ENCODE measurements around the gene PTGES.

The PTGES gene

GRCh38 chr9:129759804-129760502, 7.1 kb upstream of the PTGES start:
- Histone ChIP-seq H3K36me3 (no peaks in the 10 kb centered on the region), H3K4me3 (ENCODE audit: low read depth, low read length) (no peak overlapping the region), H3K27ac (no peak overlapping the region), H3K27me3 (ENCODE audit: insufficient read depth, low read depth, severe bottlenecking) (no peaks in the 10 kb centered on the region), H3K9me3 (ENCODE audit: severe bottlenecking) (peaks cover 2% of the 10 kb centered on the region)
- no peak for TF ChIP-seq CTCF (IDR thresholded peaks at IDR 0.05; ENCODE audit: low read depth, low read length)
- no peak for DNase-seq

DNA sequence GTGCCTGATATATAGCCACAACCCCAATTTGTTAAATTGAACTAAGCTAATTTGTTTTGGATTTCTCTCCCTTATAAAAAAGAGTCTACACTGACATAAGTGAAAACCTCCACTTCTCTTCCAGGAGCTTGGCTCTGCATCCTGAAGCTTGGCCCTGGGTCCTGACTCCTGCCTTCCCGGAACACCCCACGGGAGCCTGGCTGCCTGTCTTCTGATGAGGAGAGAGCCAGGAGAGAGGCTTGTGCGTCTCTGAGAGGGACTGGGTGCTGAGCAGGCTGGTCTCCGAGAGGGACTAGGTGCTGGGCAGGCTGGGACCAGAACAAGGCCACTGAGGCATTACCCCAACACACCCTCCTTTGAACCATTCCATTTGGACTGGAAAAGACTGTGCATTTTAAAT, 6.5 kb upstream of the PTGES start:
- no peaks in the 10 kb centered on the region for H3K27me3 ChIP-seq (ENCODE audit: insufficient read depth, low read depth, severe bottlenecking)
- H3K27ac ChIP-seq, result no peak overlapping the region
- no peak overlapping the region for H3K4me3 ChIP-seq (ENCODE audit: low read depth, low read length)
- peaks cover 2% of the 10 kb centered on the region for H3K9me3 ChIP-seq (ENCODE audit: severe bottlenecking)
- TF ChIP-seq CTCF (IDR thresholded peaks at IDR 0.05; ENCODE audit: low read depth, low read length), result no peak
- H3K36me3 ChIP-seq, result no peaks in the 10 kb centered on the region
- no peak for DNase-seq

DNA sequence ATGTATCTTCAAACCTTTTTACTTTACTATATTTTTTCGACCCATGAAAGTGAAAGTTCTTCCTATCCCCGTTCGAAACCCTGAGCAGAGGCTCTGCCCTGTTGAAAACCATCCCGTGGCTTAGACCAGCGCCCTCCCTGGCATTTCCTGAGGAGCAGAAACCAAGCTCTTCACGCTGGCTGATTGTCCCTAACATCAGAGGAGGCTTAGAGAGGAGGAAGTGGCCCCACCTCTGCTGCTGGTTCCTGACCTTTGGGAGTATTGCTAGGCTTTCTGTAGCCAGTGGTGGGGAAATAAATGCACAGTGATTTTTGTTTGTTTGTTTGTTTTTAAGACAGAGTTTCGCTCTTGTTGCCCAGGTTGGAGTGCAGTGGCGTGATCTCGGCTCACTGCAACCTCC, 4.2 kb upstream of the PTGES start:
- no peak overlapping the region for H3K4me3 ChIP-seq (ENCODE audit: low read depth, low read length)
- no peaks in the 10 kb centered on the region for H3K36me3 ChIP-seq
- no peak for DNase-seq
- H3K27me3 ChIP-seq (ENCODE audit: insufficient read depth, low read depth, severe bottlenecking), result no peaks in the 10 kb centered on the region
- no peak overlapping the region for H3K27ac ChIP-seq
- no peak for TF ChIP-seq CTCF (IDR thresholded peaks at IDR 0.05; ENCODE audit: low read depth, low read length)
- peaks cover 2% of the 10 kb centered on the region for H3K9me3 ChIP-seq (ENCODE audit: severe bottlenecking)

GRCh38 chr9:129756191-129756590, 3.3 kb upstream of the PTGES start:
- H3K9me3 ChIP-seq (ENCODE audit: severe bottlenecking), result peaks cover 2% of the 10 kb centered on the region
- H3K27ac ChIP-seq, result no peak overlapping the region
- no peak for TF ChIP-seq CTCF (IDR thresholded peaks at IDR 0.05; ENCODE audit: low read depth, low read length)
- no peak for DNase-seq
- no peaks in the 10 kb centered on the region for H3K36me3 ChIP-seq
- no peaks in the 10 kb centered on the region for H3K27me3 ChIP-seq (ENCODE audit: insufficient read depth, low read depth, severe bottlenecking)
- H3K4me3 ChIP-seq (ENCODE audit: low read depth, low read length), result no peak overlapping the region

DNA sequence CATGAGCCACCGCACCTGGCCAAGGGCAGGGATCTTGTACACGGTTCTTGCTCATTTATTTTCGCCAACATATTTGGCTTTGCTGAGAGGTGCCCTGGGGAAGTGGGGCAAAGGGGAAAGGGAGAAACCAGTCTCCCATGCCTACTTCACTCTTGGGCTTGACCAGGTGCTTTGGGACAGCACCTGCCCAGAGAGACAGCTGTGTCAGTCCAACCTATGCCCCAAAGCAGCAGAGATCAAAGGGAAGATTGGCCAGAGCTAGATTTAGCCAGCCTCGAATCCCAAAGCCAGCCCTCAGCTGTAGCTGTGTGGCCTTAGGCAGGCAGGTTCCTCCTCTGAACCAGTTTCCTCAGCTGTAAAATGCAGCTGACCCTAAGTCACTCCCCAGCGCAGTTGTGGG, 2.3 kb upstream of the PTGES start:
- peaks cover 2% of the 10 kb centered on the region for H3K9me3 ChIP-seq (ENCODE audit: severe bottlenecking)
- TF ChIP-seq CTCF (IDR thresholded peaks at IDR 0.05; ENCODE audit: low read depth, low read length), result no peak
- H3K27ac ChIP-seq, result no peak overlapping the region
- no peak for DNase-seq
- no peak overlapping the region for H3K4me3 ChIP-seq (ENCODE audit: low read depth, low read length)
- H3K36me3 ChIP-seq, result no peaks in the 10 kb centered on the region
- H3K27me3 ChIP-seq (ENCODE audit: insufficient read depth, low read depth, severe bottlenecking), result no peaks in the 10 kb centered on the region

Measured in WERI-Rb-1 (cell line).